ENCODE data around the gene RPS5. TPM values are rescaled to one million over a fixed set of nuclear protein-coding genes. Genes with fewer than 3 reads are reported as not detected.

The RPS5 gene
- total RNA-seq, 1 experiment from 2014 or later = 1,249 TPM

- POLR2A ChIA-PET (ENCODE audit: low non-redundant PET) = interaction anchor here (0.6 kb wide), 1 partner anchor 12 kb away, joined by 6 read pairs; no protein-coding TSS in a partner anchor
- TF ChIP-seq CTCF (conservative IDR thresholded peaks at IDR 0.05; ENCODE audit: low read depth, low read length) = no peak
- no peak for TF ChIP-seq EZH2 (IDR thresholded peaks at IDR 0.05; ENCODE audit: borderline replicate concordance, low read depth, low read length, poor library complexity, severe bottlenecking)
- no peaks in the 10 kb centered on the region for H3K36me3 ChIP-seq (ENCODE audit: insufficient read depth, low read length, poor library complexity, severe bottlenecking)
- intact Hi-C loops (cut with micrococcal nuclease; ENCODE audit: unreplicated experiment) = no loop called here
- CTCF ChIA-PET = no interaction called here
- peaks cover 8% of the 10 kb centered on the region for H3K4me1 ChIP-seq (ENCODE audit: insufficient read depth, low read length, poor library complexity, severe bottlenecking)
- DNase-seq (ENCODE audit: low spot score) = no peak
- no peak overlapping the region for H3K4me3 ChIP-seq (ENCODE audit: low read depth, low read length, poor library complexity, severe bottlenecking)
- BruUV-seq (replicated peaks) = no TSS peak
- no peaks in the 10 kb centered on the region for H3K27me3 ChIP-seq (replicated peaks; ENCODE audit: insufficient read depth, low read depth, low read length, poor library complexity)
- no peak overlapping the region for H3K27ac ChIP-seq (ENCODE audit: low read depth, low read length, poor library complexity, severe bottlenecking)
- H3K9me3 ChIP-seq (ENCODE audit: low read depth, low read length, poor library complexity, severe bottlenecking) = no peaks in the 10 kb centered on the region
These were observed 35.6 kb upstream of the RPS5 start for GRCh38 chr19:58351558-58351878.

GRCh38 chr19:58351990-58352755 lies 34.9 kb upstream of the RPS5 start:
- no peak overlapping the region for H3K4me3 ChIP-seq (ENCODE audit: low read depth, low read length, poor library complexity, severe bottlenecking)
- POLR2A ChIA-PET (ENCODE audit: low non-redundant PET) = interaction anchor here (0.6 kb wide), 1 partner anchor 11 kb away, joined by 6 read pairs; no protein-coding TSS in a partner anchor
- H3K27me3 ChIP-seq (replicated peaks; ENCODE audit: insufficient read depth, low read depth, low read length, poor library complexity) = no peaks in the 10 kb centered on the region
- no peak for TF ChIP-seq CTCF (conservative IDR thresholded peaks at IDR 0.05; ENCODE audit: low read depth, low read length)
- TF ChIP-seq EZH2 (IDR thresholded peaks at IDR 0.05; ENCODE audit: borderline replicate concordance, low read depth, low read length, poor library complexity, severe bottlenecking) = no peak
- intact Hi-C loops (cut with micrococcal nuclease; ENCODE audit: unreplicated experiment) = no loop called here
- no peak for DNase-seq (ENCODE audit: low spot score)
- no peaks in the 10 kb centered on the region for H3K9me3 ChIP-seq (ENCODE audit: low read depth, low read length, poor library complexity, severe bottlenecking)
- H3K27ac ChIP-seq (ENCODE audit: low read depth, low read length, poor library complexity, severe bottlenecking) = no peak overlapping the region
- peaks cover 8% of the 10 kb centered on the region for H3K4me1 ChIP-seq (ENCODE audit: insufficient read depth, low read length, poor library complexity, severe bottlenecking)
- CTCF ChIA-PET = no interaction called here
- no TSS peak for BruUV-seq (replicated peaks)
- H3K36me3 ChIP-seq (ENCODE audit: insufficient read depth, low read length, poor library complexity, severe bottlenecking) = no peaks in the 10 kb centered on the region

GRCh38 chr19:58352760-58353671 lies 34.1 kb upstream of the RPS5 start, which contains the start of gene A1BG:
Gene A1BG, minus strand, starts transcription at chr19:58353492. Its CDS starts 55 bp downstream, at chr19:58353437.
- POLR2A ChIA-PET (ENCODE audit: low non-redundant PET) = no interaction called here

More at GRCh38 chr19:58352760-58353671, 34.1 kb upstream of the RPS5 start, which contains the start of gene A1BG:
- Histone ChIP-seq H3K4me3 (ENCODE audit: low read depth, low read length, poor library complexity, severe bottlenecking) (no peak within 1 kb of the TSS), H3K9me3 (ENCODE audit: low read depth, low read length, poor library complexity, severe bottlenecking) (no peaks in the 10 kb centered on the region), H3K27me3 (replicated peaks; ENCODE audit: insufficient read depth, low read depth, low read length, poor library complexity) (no peaks in the 10 kb centered on the region), H3K27ac (ENCODE audit: low read depth, low read length, poor library complexity, severe bottlenecking) (no peak within 1 kb of the TSS), H3K36me3 (ENCODE audit: insufficient read depth, low read length, poor library complexity, severe bottlenecking) (no peaks in the 10 kb centered on the region), H3K4me1 (ENCODE audit: insufficient read depth, low read length, poor library complexity, severe bottlenecking) (peaks cover 8% of the 10 kb centered on the region)
- CTCF ChIA-PET = no interaction called here
- TF ChIP-seq CTCF (conservative IDR thresholded peaks at IDR 0.05; ENCODE audit: low read depth, low read length) (no peak), EZH2 (IDR thresholded peaks at IDR 0.05; ENCODE audit: borderline replicate concordance, low read depth, low read length, poor library complexity, severe bottlenecking) (no peak)
- intact Hi-C loops (cut with micrococcal nuclease; ENCODE audit: unreplicated experiment) = no loop called here
- no peak for DNase-seq (ENCODE audit: low spot score)
- BruUV-seq (replicated peaks) = no TSS peak
